ENCODE measurements around the gene GPX6. TPM values are rescaled to one million over a fixed set of nuclear protein-coding genes. Genes with fewer than 3 reads are reported as not detected.
"Not testable (repeated sequence)": the region's sequence is repeated elsewhere in the genome, so short reads cannot be mapped to it uniquely, and the experiment has no call there.

GPX6 gene, protein sequence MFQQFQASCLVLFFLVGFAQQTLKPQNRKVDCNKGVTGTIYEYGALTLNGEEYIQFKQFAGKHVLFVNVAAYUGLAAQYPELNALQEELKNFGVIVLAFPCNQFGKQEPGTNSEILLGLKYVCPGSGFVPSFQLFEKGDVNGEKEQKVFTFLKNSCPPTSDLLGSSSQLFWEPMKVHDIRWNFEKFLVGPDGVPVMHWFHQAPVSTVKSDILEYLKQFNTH
- 1 to 10 TPM in 4 of 5 donors, under 1 TPM in 1; 0.89 to 2.3 (median 1.2) TPM for polyA plus RNA-seq (ENCODE audit: insufficient read depth in 1 of 5, insufficient read length in 5 of 5, low replicate concordance in 1 of 5)
- long read RNA-seq, donor 1 = 0 reads
- long read RNA-seq, donor 2 = 0 reads
- long read RNA-seq, donor 3, partial matches to known transcripts = 0 of 1 reads
- long read RNA-seq, donor 3, other reads (novel, unspliced or antisense) = 0 of 1 reads
- long read RNA-seq, donor 4 = 0 reads
- long read RNA-seq, donor 5 = 0 reads
- long read RNA-seq, donor 6 = 0 reads
- long read RNA-seq, donor 7 = 0 reads
- long read RNA-seq, donor 8 = 0 reads

DNA sequence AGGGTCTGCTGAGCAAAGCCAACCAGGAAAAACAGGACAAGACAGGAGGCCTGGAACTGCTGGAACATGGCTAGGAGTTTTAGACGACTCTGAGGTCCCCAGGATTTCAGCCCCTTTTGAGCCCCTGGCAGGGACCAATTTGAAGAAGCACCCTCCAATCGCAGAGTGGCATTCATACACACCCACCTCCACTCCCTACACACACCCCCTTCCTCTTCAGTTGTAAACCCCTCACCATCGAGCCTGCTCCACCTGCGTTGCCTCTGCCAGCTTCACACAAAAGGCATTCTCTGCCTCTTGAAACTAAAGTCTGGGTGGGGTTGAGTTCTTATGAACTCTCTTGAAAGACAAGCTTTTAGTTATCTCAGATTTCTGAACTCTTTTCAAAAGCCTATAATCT lies at the start of gene GPX6:
TSS of gene GPX6 (minus strand) at position 118 of the 400 bp plus-strand sequence. CDS start at position 68, 50 bp downstream.
- no peak for DNase-seq

GRCh38 chr6:28563430-28564095 lies 48.0 kb upstream of the GPX6 start:
- DNase-seq = no peak

GRCh38 chr6:28558629-28559028 lies 43.0 kb upstream of the GPX6 start:
- DNase-seq = no peak

GRCh38 chr6:28555136-28555535 lies 39.5 kb upstream of the GPX6 start:
- DNase-seq = no peak

- DNase-seq = peak in 1 of 2 donors; percentile 29
Observed at GRCh38 chr6:28553986-28554881, 38.6 kb upstream of the GPX6 start.

- DNase-seq = no peak
Observed at GRCh38 chr6:28553384-28553985, 37.9 kb upstream of the GPX6 start.

DNA sequence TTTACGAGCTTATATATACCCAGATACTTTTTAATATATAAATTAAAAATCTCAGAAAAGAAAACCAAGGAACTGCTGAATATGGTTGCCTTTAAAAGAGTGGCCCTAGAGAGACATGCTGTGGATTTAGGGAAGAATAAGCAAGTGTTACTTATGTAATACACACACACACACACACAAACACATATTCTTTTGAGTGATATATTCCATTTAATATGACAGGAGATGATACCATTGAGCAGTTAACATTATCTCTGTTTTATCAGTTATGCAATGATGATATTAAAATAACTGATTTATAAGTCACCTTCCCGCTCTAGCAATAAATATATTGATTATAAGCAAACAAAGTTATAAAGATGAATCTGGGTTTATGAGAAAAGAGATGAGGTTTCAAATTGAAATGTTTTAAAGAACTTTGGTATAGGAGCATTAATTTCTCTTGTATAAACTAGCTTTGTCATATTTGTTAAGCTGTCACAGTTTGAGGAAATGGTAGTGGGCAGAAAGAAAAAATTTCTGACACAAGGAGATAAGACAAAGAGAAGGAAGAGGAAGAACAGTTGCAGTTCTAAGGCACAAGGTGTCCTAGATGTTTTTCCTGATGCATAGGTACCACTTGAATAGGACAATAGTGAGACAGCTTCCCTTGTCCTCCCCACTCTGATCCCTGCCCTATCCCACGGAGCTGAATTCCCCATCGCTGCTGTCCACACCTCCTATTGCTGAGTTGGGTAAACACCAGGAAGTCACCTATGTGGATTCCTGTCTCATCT lies 36.5 kb upstream of the GPX6 start:
- no peak for DNase-seq

GRCh38 chr6:28547003-28547402 lies 31.4 kb upstream of the GPX6 start:
- DNase-seq = not testable (repeated sequence)

DNA sequence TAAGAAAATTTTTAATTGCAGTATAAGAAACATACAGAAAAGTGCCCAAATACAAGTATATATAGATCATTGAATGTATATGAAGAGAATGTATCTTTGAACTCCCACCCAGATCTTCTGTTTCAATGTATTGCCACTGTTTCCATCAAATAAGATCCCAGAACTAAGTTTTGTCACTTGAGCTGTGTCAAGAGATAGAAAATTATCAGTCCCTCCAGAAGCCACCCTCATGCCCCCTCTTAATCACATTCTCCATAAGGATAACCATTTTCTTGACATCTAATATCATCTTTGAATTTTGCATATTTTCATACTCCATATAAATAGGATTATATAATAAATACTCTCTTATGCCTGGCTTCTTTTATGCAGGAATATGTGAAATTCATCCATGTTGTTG lies 30.4 kb upstream of the GPX6 start:
- DNase-seq = no peak

DNA sequence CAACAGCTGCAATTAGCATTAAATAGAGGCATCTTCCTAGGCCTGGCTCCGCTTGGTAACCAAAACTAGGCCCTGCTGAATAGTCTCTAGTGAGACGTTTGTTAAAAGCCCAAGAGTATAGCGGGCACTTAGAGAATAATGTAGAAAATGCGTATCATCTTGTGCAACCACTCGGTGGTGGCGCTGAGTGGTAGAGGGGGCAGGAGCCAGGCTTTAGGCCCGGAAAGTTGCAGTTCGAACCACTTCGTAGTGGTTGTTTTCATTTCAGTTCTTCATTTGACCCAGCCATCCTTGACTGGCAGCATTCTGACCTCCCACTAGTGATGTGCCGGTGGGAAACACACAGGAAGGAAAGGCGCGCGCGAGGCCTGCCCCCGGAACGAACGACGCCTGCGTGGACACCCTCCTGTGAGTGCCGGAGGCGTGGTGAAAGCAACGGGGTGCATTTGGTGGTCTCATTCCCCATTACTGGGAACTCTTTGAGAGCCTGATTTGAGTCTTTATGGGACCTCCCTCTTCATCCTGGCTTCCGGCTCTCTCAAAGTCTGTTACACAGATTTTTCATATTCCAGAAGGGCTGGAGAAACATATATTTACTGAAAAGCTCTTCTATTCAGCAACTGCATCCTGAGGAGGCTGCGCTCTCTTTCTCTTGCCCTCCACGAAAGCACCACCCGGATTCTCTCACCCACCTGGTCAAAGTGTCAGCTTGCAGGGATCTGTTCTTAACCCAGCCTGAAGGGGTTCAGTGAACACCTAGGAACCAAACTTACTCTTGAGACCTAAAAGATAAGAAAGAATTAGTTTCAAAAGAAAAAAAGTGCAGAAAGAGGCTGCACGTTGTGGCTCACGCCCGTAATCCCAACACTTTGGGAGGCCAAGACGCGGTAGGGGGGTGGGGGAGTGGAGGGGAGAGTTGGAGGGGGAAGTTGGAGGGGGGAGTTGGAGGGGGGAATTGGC lies 28.3 kb upstream of the GPX6 start:
- DNase-seq = peak in 1 of 2 donors; percentile 44

GRCh38 chr6:28542440-28543296 lies 27.1 kb upstream of the GPX6 start:
- peak in 1 of 2 donors; percentile 71 for DNase-seq

DNA sequence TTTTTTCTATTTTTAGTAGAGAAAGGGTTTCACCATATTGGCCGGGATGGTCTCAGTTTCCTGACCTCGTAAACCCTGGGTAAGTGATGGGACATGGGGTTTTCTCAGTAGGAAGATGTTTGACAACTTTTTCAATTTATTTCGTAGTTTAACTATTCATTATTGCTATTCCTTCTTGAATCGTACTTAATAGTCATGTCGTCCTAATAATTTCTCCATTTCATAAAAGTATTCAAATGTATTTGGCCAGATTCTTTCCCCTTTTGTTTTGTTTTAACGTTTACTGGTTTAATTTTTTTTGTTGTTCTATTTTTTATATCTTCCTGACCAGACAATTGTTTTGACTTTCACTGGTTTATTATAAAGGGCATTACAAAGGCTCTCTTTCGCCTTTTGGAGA lies 26.4 kb upstream of the GPX6 start:
- DNase-seq = no peak

GRCh38 chr6:28537509-28538140 lies 22.0 kb upstream of the GPX6 start:
- no peak for DNase-seq

- no peak for DNase-seq
Observed at GRCh38 chr6:28537065-28537464, 21.5 kb upstream of the GPX6 start.

- DNase-seq = no peak
Observed at GRCh38 chr6:28534875-28535274, 19.3 kb upstream of the GPX6 start.

DNA sequence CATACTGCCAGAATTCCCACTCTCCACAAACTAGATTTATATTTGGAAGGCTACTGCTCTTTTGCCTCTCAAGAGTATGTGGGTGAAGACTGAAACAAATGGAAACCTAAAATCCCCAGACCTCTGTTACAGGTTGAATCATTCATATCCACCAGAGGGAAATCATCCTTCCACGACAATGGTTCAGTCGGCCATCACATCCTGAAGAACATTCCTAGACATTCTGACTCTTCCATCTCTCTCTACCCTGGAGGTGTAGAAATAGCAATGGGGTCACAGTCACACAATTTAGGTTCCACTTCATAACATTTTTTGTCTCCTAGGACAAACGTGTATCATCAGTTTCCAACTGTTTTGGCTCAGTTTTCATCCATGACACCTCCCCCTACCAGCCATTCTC lies 18.7 kb upstream of the GPX6 start:
- DNase-seq = no peak

DNA sequence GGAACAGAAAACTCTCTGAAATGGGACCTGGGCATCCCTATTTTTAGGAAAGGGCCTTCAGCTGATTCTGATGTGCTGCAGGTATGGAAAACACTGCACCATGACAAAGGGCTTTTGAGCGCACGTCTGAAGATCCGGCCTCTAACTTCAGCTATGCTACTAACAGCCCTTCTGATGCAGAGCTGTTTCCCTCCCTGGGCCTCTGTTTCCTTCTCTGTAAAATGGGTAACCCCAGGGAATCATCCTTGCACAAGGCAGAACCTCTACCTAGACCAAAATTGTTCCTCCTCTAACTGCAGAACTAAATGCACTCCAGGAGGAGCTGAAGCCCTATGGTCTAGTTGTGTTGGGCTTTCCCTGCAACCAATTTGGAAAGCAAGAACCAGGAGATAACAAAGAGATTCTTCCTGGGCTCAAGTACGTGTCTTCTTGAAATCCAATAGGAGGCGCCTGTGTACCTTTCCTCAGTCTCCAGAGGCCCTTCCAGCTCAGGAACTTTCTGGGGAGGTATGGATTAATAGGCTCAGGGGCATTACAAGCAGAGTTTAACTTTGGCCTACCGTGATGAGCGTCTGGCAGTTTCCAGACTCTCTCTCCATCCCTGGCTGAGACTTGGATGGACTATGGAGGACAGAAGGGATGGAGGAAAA lies 16.0 kb upstream of the GPX6 start:
- DNase-seq = no peak

Data from right lung (tissue), 10 donors.